ENCODE measurements around the gene CLCA2.

DNA sequence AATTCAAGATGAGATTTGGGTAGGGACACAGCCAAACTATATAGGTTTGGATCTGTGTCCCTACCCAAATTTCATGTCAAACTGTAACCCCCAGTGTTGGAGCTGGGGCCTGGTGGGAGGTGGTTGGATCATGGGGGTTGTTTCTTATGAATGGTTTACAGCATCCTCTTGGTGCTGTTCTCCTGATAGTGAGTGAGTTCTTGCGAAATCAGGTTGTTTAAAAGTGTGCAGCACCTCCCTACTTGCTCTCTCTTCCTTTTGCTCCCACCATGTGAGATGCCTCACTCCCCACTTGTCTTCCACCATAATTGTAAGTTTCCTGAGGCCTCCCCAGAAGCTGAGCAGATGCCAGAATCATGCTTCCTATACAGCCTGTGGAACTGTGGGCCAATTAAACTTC lies 45.2 kb upstream of the CLCA2 start:
- TF ChIP-seq, protein P1, sequence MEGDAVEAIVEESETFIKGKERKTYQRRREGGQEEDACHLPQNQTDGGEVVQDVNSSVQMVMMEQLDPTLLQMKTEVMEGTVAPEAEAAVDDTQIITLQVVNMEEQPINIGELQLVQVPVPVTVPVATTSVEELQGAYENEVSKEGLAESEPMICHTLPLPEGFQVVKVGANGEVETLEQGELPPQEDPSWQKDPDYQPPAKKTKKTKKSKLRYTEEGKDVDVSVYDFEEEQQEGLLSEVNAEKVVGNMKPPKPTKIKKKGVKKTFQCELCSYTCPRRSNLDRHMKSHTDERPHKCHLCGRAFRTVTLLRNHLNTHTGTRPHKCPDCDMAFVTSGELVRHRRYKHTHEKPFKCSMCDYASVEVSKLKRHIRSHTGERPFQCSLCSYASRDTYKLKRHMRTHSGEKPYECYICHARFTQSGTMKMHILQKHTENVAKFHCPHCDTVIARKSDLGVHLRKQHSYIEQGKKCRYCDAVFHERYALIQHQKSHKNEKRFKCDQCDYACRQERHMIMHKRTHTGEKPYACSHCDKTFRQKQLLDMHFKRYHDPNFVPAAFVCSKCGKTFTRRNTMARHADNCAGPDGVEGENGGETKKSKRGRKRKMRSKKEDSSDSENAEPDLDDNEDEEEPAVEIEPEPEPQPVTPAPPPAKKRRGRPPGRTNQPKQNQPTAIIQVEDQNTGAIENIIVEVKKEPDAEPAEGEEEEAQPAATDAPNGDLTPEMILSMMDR (IDR thresholded peaks at IDR 0.05) = no peak
- TF ChIP-seq, protein P2, sequence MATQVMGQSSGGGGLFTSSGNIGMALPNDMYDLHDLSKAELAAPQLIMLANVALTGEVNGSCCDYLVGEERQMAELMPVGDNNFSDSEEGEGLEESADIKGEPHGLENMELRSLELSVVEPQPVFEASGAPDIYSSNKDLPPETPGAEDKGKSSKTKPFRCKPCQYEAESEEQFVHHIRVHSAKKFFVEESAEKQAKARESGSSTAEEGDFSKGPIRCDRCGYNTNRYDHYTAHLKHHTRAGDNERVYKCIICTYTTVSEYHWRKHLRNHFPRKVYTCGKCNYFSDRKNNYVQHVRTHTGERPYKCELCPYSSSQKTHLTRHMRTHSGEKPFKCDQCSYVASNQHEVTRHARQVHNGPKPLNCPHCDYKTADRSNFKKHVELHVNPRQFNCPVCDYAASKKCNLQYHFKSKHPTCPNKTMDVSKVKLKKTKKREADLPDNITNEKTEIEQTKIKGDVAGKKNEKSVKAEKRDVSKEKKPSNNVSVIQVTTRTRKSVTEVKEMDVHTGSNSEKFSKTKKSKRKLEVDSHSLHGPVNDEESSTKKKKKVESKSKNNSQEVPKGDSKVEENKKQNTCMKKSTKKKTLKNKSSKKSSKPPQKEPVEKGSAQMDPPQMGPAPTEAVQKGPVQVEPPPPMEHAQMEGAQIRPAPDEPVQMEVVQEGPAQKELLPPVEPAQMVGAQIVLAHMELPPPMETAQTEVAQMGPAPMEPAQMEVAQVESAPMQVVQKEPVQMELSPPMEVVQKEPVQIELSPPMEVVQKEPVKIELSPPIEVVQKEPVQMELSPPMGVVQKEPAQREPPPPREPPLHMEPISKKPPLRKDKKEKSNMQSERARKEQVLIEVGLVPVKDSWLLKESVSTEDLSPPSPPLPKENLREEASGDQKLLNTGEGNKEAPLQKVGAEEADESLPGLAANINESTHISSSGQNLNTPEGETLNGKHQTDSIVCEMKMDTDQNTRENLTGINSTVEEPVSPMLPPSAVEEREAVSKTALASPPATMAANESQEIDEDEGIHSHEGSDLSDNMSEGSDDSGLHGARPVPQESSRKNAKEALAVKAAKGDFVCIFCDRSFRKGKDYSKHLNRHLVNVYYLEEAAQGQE (IDR thresholded peaks at IDR 0.05; ENCODE audit: insufficient read depth in 1 of 2, low read depth in 2 of 2, low read length in 1 of 2) = no peak
- TF ChIP-seq SIN3A (IDR thresholded peaks at IDR 0.05; ENCODE audit: borderline replicate concordance, insufficient read depth, low read depth, low read length) = no peak

All from Panc1 (cell line).